Activated CD4-positive, alpha-beta T cell treated with anti-CD3 and anti-CD28 coated beads for 36 hours (primary cell): ENCODE results near the gene FZD8. TPM values are rescaled to one million over a fixed set of nuclear protein-coding genes. Genes with fewer than 3 reads are reported as not detected.

Source experiments
- ATAC-seq: fragments of 200-7000 bp; cut with Tn5 transposase; one replicate; pipeline ENCODE4 v1.10.0; 2021; ENCODE audit warnings: mild to moderate bottlenecking, moderate library complexity
- CTCF ChIA-PET: fragments of 350-600 bp; sonication (Branson Sonifier 250); formaldehyde crosslinking; loops from one replicate; lab custom pipeline; 2021; ENCODE audit warnings: antibody characterized with exemption; lab: Charles Lee
- POLR2A ChIA-PET: fragments of 350-600 bp; sonication (Branson Sonifier 250); formaldehyde crosslinking; loops from one replicate; lab custom pipeline; 2021; ENCODE audit warnings: antibody characterized with exemption, inconsistent platforms; lab: Charles Lee
- DNase-seq: peaks from one replicate; pipeline ENCODE4 v3.0.0-alpha.2; 2020
- H3K27ac Mint-ChIP-seq: one replicate; pipeline ENCODE4 v1.8.0; 2021; ENCODE audit warnings: mixed read lengths
- H3K27me3 Mint-ChIP-seq: one replicate; pipeline ENCODE4 v1.8.0; 2021; ENCODE audit warnings: mixed read lengths
- H3K36me3 Mint-ChIP-seq: one replicate; pipeline ENCODE4 v1.8.0; 2021; ENCODE audit warnings: low read depth, mixed read lengths
- H3K4me1 Mint-ChIP-seq: one replicate; pipeline ENCODE4 v1.8.0; 2021; ENCODE audit warnings: mixed read lengths
- H3K4me3 Mint-ChIP-seq: one replicate; pipeline ENCODE4 v1.8.0; 2021; ENCODE audit warnings: mild to moderate bottlenecking, moderate library complexity, mixed read lengths
- H3K9me3 Mint-ChIP-seq: one replicate; pipeline ENCODE4 v1.8.0; 2021; ENCODE audit warnings: low read depth, mixed read lengths
- intact Hi-C, 2 experiments: fragments of 100-400 bp; cut with DNase I in 1 of 2; cut with micrococcal nuclease in 1 of 2; formaldehyde crosslinking; loops; one replicate each; pipeline versions ENCODE4 v1.14.2 to v1.15.1; 2022 to 2024; cut with DNase I, micrococcal nuclease
- total RNA-seq, 2 experiments: library from RNA; stranded (reverse); gene quantifications; one replicate each; pipeline ENCODE4 v1.2.3, GENCODE V29; 2021

FZD8 gene
- total RNA-seq, 2 experiments from 2014 or later, result 0.16 to 0.18 TPM

DNA sequence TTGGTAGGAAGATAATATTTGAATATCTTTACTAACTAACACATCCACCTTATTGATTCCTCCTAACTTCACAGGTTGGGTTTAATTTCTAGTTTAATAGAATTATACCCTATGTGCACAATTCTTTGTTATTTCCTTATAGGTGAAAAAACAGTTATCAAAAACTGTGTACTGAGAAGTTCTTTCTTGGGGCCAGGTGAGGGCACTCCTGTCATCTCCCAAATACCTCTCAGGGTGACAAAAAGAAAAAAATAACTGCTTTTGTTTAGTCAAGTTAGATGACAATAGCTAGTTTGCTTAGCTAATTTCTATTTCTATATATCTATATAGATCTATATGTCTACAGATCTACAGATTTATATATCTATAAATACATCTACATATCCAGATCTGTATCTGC lies 10.1 kb downstream of the FZD8 start:
- intact Hi-C loops, result loop anchor here in 1 of 2 experiments (10.0 kb wide), 2 partner anchors 403 to 1863 kb away; no protein-coding TSS in a partner anchor
- ChIA-PET CTCF (interaction anchor here (0.6 kb wide), 1 partner anchor 723 kb away, joined by 3 read pairs; no protein-coding TSS in a partner anchor), POLR2A (no interaction called here)
- Mint-ChIP-seq H3K27ac (no peak overlapping the region), H3K27me3 (peaks cover 22% of the 10 kb centered on the region), H3K4me1 (no peaks in the 10 kb centered on the region), H3K36me3 (no peaks in the 10 kb centered on the region), H3K9me3 (no peaks in the 10 kb centered on the region), H3K4me3 (no peak overlapping the region)
- DNase-seq, result no peak
- ATAC-seq, result no peak

DNA sequence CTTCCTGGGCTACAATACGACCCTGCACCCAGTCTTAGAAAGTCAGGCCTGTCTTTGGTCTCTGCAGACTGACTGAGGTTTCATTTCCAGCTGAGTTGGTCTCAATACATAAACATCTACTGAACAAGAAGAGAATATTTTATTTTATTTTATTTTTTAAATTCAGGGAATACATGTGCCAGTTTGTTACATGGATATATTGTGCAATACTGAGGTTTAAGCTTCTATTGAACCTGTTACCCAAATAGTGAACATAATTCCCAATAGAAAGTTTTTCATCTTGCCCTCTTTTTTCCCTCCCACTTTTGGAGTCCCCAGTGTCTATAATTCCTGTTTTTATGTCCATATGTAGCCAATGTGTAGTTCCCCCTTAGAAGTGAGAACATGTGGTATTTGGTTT lies 10.7 kb downstream of the FZD8 start:
- H3K36me3 Mint-ChIP-seq, result no peaks in the 10 kb centered on the region
- intact Hi-C loops, result loop anchor here in 1 of 2 experiments (10.0 kb wide), 2 partner anchors 403 to 1863 kb away; no protein-coding TSS in a partner anchor
- ATAC-seq, result no peak
- no peak overlapping the region for H3K27ac Mint-ChIP-seq
- no peak overlapping the region for H3K4me3 Mint-ChIP-seq
- POLR2A ChIA-PET, result no interaction called here
- CTCF ChIA-PET, result no interaction called here
- H3K27me3 Mint-ChIP-seq, result peaks cover 18% of the 10 kb centered on the region
- no peak for DNase-seq
- H3K4me1 Mint-ChIP-seq, result no peaks in the 10 kb centered on the region
- no peaks in the 10 kb centered on the region for H3K9me3 Mint-ChIP-seq

DNA sequence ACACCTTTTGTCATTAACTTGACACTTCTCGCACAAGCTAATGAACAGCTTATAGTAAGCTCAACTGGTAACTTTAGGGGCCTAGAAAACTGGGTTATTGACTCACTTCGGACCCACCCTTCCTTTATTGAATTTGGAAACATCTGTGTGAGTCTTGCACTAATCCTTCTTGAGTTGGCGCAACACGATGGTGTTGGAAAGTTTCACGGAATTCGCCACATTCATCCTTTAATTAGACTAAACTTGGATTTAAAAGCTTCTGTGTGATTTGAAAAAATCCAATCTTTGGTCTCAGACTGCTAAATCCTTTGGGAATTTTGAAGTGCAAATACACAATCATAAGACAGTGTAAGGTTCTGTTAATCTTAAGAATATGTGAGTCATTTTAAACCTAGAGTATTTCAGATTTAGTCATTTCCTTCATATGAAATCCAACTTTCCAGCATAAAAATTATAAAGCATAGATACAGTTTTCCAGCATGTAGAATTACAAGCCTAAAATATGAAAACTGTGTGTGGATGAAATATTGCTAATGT lies 15.1 kb downstream of the FZD8 start:
- Mint-ChIP-seq H3K27me3 (peaks cover 16% of the 10 kb centered on the region), H3K4me1 (no peaks in the 10 kb centered on the region), H3K4me3 (no peak overlapping the region), H3K9me3 (no peaks in the 10 kb centered on the region), H3K36me3 (no peaks in the 10 kb centered on the region), H3K27ac (no peak overlapping the region)
- intact Hi-C loops, result no loop called here
- ATAC-seq, result no peak
- ChIA-PET POLR2A (no interaction called here), CTCF (no interaction called here)
- DNase-seq, result no peak

DNA sequence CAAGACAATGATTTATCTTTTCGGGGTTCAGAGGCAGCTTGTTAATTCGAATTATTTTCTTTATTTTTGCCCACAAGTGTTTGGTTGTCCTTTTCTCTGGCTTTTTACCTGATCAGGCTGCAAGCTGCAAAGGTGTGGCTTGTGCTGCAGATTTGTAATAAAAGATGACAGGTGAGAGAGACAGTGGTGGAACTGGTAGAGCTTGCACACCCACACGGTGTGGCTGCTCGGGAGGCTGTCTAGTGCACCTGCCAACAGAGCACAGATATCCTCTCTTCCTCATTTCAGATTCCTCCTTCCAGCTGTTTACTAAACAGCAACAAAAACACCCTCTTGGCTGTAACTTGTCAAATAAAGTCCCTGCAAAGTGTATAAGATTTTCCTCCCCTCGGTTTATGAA lies 27.8 kb downstream of the FZD8 start:
- DNase-seq (no peak), ATAC-seq (no peak)
- ChIA-PET CTCF (interaction anchor here (0.9 kb wide), 1 partner anchor 23 kb away, joined by 4 read pairs; no protein-coding TSS in a partner anchor), POLR2A (no interaction called here)
- Mint-ChIP-seq H3K9me3 (no peaks in the 10 kb centered on the region), H3K4me1 (no peaks in the 10 kb centered on the region), H3K4me3 (no peak overlapping the region), H3K27ac (no peak overlapping the region), H3K27me3 (peaks cover 24% of the 10 kb centered on the region), H3K36me3 (no peaks in the 10 kb centered on the region)
- intact Hi-C loops, result no loop called here

DNA sequence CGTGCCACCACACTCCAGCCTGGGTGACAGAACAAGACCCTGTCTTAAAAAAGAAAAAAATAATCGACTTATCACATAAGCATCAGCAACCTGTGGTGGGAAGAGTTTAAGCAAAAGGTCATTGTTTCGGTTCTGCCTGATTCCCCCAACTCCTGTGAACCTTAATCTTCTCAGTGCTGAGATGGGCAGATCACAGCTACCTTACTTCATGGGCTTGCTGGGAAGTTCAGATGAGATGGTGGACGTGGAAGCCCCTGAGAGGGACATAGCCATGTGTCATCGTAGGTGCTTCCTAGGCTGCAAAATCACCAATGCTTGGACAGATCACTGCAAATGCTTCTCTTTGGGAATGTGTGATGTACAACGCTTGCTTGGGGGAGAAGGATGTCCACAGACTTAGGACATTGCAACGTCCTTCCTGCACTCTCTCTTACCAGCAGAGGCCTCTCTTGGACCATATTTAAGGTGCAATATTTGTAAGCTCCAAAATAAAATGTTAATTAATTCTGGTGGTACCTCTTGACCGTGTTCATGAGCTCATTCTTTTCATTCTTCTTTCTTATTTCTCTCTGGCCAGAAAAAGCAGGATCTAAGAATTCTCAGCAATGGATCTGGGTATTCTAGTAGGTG lies 28.4 kb downstream of the FZD8 start:
- DNase-seq, result no peak
- no peaks in the 10 kb centered on the region for H3K9me3 Mint-ChIP-seq
- intact Hi-C loops, result no loop called here
- ChIA-PET POLR2A (no interaction called here), CTCF (interaction anchor here (0.6 to 1.7 kb wide), 3 partner anchors 22 to 735 kb away, joined by 3 to 9 read pairs (median 4); no protein-coding TSS in a partner anchor)
- no peaks in the 10 kb centered on the region for H3K4me1 Mint-ChIP-seq
- no peak overlapping the region for H3K27ac Mint-ChIP-seq
- no peaks in the 10 kb centered on the region for H3K36me3 Mint-ChIP-seq
- no peak for ATAC-seq
- H3K4me3 Mint-ChIP-seq, result no peak overlapping the region
- H3K27me3 Mint-ChIP-seq, result peaks cover 24% of the 10 kb centered on the region

DNA sequence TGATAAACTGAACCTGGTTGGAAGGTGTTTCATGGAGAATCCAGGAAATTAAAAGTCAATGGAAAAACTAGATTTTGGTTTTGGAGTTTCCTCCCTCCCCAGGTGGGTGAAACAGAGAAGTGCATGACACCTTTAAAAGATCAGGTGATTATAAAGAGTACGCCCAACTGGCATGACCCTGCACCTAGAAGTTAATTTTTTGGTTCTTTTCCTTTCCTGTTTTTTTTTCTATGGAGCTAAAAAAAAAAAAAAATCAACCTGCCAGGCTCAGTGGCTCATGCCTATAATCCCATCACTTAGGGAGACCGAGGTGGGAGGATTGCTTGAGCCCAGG lies 29.0 kb downstream of the FZD8 start:
- POLR2A ChIA-PET, result no interaction called here
- Mint-ChIP-seq H3K4me1 (no peaks in the 10 kb centered on the region), H3K27me3 (peaks cover 22% of the 10 kb centered on the region), H3K36me3 (no peaks in the 10 kb centered on the region), H3K9me3 (no peaks in the 10 kb centered on the region), H3K4me3 (no peak overlapping the region), H3K27ac (no peak overlapping the region)
- CTCF ChIA-PET, result interaction anchor here (0.6 to 1.7 kb wide), 3 partner anchors 23 to 734 kb away, joined by 3 to 9 read pairs (median 5); no protein-coding TSS in a partner anchor
- DNase-seq (no peak), ATAC-seq (no peak)
- intact Hi-C loops, result no loop called here

DNA sequence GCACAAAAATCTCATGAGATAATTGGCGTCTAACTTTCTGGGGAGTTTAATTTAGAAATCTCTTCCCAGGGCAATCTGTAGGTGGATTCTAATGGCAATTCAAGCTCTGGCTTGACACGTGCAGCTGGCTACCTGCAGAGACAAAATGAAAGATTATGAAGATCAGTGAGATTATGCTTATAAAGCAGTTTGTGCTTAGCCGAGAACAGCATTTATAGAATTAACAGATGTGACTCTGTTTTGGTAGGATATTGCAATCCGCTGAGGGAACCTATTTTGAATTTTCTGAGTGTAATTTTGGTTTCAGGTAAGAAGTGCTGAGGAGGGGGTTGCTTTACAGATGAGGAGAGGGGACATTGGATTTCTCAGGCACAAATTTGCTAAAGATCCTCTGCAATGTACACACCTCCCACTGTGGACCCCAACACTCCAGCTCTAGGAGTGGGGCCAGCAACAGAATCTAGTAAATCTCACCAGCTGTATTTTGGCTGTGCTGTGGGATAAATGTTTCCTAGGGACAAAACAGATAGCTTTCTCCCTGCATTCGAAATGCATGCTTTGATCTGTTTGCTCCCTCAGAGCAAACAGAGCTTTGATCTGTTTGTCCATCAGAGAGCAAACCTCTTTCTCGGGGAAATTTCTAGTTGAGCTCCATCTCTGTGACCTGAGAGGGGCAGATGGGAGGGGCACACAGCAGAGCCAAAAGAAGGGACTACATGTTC lies 29.6 kb downstream of the FZD8 start:
- Mint-ChIP-seq H3K4me1 (peaks cover under 1% of the 10 kb centered on the region), H3K27ac (no peak overlapping the region), H3K27me3 (peaks cover 23% of the 10 kb centered on the region), H3K9me3 (no peaks in the 10 kb centered on the region), H3K36me3 (no peaks in the 10 kb centered on the region), H3K4me3 (no peak overlapping the region)
- ATAC-seq (no peak), DNase-seq (no peak)
- intact Hi-C loops, result no loop called here
- POLR2A ChIA-PET, result no interaction called here
- CTCF ChIA-PET, result interaction anchor here (0.7 to 1.7 kb wide), 3 partner anchors 12 to 28 kb away, joined by 4 to 9 read pairs (median 5); no protein-coding TSS in a partner anchor

DNA sequence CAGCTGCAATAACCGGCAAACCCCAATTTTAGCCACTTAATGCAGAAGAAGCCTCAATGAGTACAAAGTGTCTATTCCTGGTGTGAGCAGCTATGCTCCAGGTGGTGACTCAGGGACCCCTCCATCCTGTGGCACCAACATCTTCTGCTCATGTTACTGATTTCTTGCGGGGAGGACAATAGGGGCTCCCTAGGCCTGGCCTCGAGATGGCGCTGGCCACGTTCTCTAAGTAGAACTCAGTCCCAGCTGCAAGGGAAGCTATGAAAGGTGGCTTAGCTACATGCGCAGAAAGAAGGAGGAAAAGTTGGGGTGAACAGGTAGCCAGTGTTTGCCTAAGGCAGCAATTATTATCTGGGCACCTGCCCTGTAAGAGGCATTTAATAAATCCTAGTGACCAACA lies 30.3 kb downstream of the FZD8 start:
- no peak overlapping the region for H3K27ac Mint-ChIP-seq
- H3K27me3 Mint-ChIP-seq, result peaks cover 30% of the 10 kb centered on the region
- no peak overlapping the region for H3K4me3 Mint-ChIP-seq
- DNase-seq (no peak), ATAC-seq (no peak)
- ChIA-PET POLR2A (no interaction called here), CTCF (interaction anchor here (0.9 kb wide), 1 partner anchor 13 kb away, joined by 4 read pairs; no protein-coding TSS in a partner anchor)
- H3K9me3 Mint-ChIP-seq, result no peaks in the 10 kb centered on the region
- intact Hi-C loops, result no loop called here
- H3K36me3 Mint-ChIP-seq, result no peaks in the 10 kb centered on the region
- H3K4me1 Mint-ChIP-seq, result peaks cover 3% of the 10 kb centered on the region

DNA sequence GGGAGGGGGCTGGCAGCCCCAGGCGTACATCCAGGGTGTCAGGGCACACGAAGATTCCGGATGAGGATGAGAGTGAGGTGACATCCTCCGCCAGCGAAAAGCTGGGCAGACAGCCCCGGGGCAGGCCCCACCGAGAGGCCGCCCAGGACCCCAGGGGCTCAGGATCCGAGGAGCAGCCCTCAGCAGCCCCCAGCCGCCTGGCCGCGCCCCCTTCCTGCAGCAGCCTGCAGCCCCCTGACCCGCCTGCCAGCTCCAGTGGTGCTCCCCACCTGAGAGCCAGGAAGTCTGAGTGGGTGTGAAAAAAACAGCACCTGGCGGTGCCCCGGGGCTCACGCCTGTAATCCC lies 33.8 kb downstream of the FZD8 start:
- H3K9me3 Mint-ChIP-seq, result no peaks in the 10 kb centered on the region
- no peak for DNase-seq
- peaks cover 42% of the 10 kb centered on the region for H3K27me3 Mint-ChIP-seq
- intact Hi-C loops, result no loop called here
- ChIA-PET POLR2A (no interaction called here), CTCF (no interaction called here)
- no peak for ATAC-seq
- no peaks in the 10 kb centered on the region for H3K36me3 Mint-ChIP-seq
- no peak overlapping the region for H3K27ac Mint-ChIP-seq
- H3K4me1 Mint-ChIP-seq, result peaks cover 3% of the 10 kb centered on the region
- H3K4me3 Mint-ChIP-seq, result no peak overlapping the region

DNA sequence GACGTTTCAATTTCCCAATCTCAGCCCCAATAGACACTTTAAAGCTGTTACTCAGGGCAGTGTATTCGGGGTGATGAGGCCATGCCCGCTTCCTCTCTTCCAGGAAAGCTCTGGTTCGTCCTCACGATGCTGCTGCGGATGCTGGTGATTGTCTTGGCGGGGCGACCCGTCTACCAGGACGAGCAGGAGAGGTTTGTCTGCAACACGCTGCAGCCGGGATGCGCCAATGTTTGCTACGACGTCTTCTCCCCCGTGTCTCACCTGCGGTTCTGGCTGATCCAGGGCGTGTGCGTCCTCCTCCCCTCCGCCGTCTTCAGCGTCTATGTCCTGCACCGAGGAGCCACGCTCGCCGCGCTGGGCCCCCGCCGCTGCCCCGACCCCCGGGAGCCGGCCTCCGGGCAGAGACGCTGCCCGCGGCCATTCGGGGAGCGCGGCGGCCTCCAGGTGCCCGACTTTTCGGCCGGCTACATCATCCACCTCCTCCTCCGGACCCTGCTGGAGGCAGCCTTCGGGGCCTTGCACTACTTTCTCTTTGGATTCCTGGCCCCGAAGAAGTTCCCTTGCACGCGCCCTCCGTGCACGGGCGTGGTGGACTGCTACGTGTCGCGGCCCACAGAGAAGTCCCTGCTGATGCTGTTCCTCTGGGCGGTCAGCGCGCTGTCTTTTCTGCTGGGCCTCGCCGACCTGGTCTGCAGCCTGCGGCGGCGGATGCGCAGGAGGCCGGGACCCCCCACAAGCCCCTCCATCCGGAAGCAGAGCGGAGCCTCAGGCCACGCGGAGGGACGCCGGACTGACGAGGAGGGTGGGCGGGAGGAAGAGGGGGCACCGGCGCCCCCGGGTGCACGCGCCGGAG lies 34.4 kb downstream of the FZD8 start:
- DNase-seq, result peak; percentile 21
- CTCF ChIA-PET, result no interaction called here

DNA sequence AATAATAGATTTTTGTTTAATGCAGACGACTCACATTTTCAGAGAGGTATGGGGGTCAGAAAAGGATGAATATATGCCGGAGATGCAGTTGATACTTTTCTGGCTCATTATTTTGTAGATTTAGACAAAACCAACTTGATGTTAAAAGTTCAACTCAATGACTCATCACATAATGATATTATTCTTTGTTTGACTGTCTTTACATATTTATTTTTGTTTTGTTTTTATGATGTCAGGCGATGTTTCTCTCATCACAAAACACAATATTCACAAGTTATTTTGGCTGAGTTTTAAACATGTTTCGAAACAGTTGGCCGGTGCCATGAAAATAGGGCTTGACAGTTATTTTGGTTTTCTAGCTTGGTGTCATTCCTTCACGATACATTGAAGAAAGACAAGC lies 35.7 kb downstream of the FZD8 start:
- intact Hi-C loops, result no loop called here
- Mint-ChIP-seq H3K36me3 (no peaks in the 10 kb centered on the region), H3K9me3 (peaks cover under 1% of the 10 kb centered on the region), H3K27me3 (peaks cover 40% of the 10 kb centered on the region), H3K4me1 (peaks cover 3% of the 10 kb centered on the region), H3K27ac (no peak overlapping the region), H3K4me3 (no peak overlapping the region)
- POLR2A ChIA-PET, result no interaction called here
- no peak for DNase-seq
- ATAC-seq, result no peak
- CTCF ChIA-PET, result no interaction called here

More for the DNA sequence above, 34.4 kb downstream of the FZD8 start:
- Mint-ChIP-seq H3K27me3 (peaks cover 39% of the 10 kb centered on the region), H3K36me3 (no peaks in the 10 kb centered on the region), H3K4me1 (peaks cover 3% of the 10 kb centered on the region), H3K27ac (no peak overlapping the region), H3K9me3 (no peaks in the 10 kb centered on the region), H3K4me3 (peak overlapping the region; percentile 54)
- intact Hi-C loops, result no loop called here
- POLR2A ChIA-PET, result no interaction called here
- ATAC-seq, result peak; percentile 49
